Panc1 (cell line): ENCODE results near the gene OAT. TPM values are rescaled to one million over a fixed set of nuclear protein-coding genes. Genes with fewer than 3 reads are reported as not detected.

Experiments
- ATAC-seq: fragments of 200-7000 bp; cut with Tn5 transposase; 2 replicates; pipeline ENCODE4 v1.9.1; 2020; ENCODE audit warnings: mild to moderate bottlenecking, moderate library complexity
- BruUV-seq: library from RNA; stranded (reverse); fragments of 400-500 nt; replicated peaks from 2 replicates; lab custom pipeline; 2021; lab: Mats Ljungman, UMichigan
- CTCF ChIA-PET: fragments of 300-600 bp; sonication (Branson Sonifier 250); formaldehyde crosslinking; loops from one replicate; lab custom pipeline; 2022; ENCODE audit warnings: antibody characterized with exemption; lab: Charles Lee
- POLR2A ChIA-PET: fragments of 300-600 bp; sonication (Branson Sonifier 250); formaldehyde crosslinking; loops from one replicate; lab custom pipeline; 2022; ENCODE audit warnings: antibody characterized with exemption; lab: Charles Lee
- DNase-seq: peaks from one replicate; pipeline ENCODE4 v3.0.0-alpha.2; 2010; ENCODE audit warnings: low read depth, low spot score
- H3K27ac ChIP-seq: 2 replicates; pipeline ENCODE4 v1.5.1; 2011; ENCODE audit warnings: mild to moderate bottlenecking, low read length, inconsistent platforms
- H3K27me3 ChIP-seq: fragments of 200-500 bp; sonication (Bioruptor generic); 2 replicates; pipeline ENCODE4 v1.6.0; 2014; ENCODE audit warnings: low read length, inconsistent platforms; ENCODE audit not compliant: control insufficient read depth, insufficient read depth
- H3K36me3 ChIP-seq: fragments of 200-500 bp; sonication (Bioruptor generic); 2 replicates; pipeline ENCODE4 v1.5.1; 2014; ENCODE audit warnings: inconsistent platforms, mild to moderate bottlenecking, low read length, moderate library complexity; ENCODE audit not compliant: control insufficient read depth, insufficient read depth
- H3K4me1 ChIP-seq: 2 replicates; pipeline ENCODE4 v1.5.1; 2011; ENCODE audit warnings: inconsistent platforms, mild to moderate bottlenecking, low read length, moderate library complexity; ENCODE audit not compliant: control insufficient read depth, insufficient read depth
- H3K4me3 ChIP-seq, 2 experiments: 2 replicates each; pipeline ENCODE4 v1.5.1; 2011 to 2012; ENCODE audit warnings: low read depth in 2 of 2, low read length in 2 of 2, mild to moderate bottlenecking in 2 of 2, inconsistent platforms in 1 of 2, moderate library complexity in 1 of 2
- H3K9me3 ChIP-seq: fragments of 200-500 bp; sonication (Bioruptor generic); 2 replicates; pipeline ENCODE4 v1.5.1; 2014; ENCODE audit warnings: low read depth, mild to moderate bottlenecking, inconsistent platforms, low read length, moderate library complexity; ENCODE audit not compliant: control insufficient read depth, insufficient read depth
- POLR2AphosphoS5 ChIP-seq: IDR thresholded peaks from 2 replicates; pipeline ENCODE4 v1.6.1; 2012; ENCODE audit warnings: mild to moderate bottlenecking, low read depth, low read length, moderate library complexity
- SIN3A ChIP-seq: IDR thresholded peaks from 2 replicates; pipeline ENCODE4 v1.6.1; 2012; ENCODE audit warnings: low read depth, mild to moderate bottlenecking, low read length, moderate library complexity, borderline replicate concordance; ENCODE audit not compliant: insufficient read depth
- TCF7L2 ChIP-seq: IDR thresholded peaks from 2 replicates; pipeline ENCODE4 v1.6.1; 2011; ENCODE audit warnings: mild to moderate bottlenecking, low read depth, low read length, inconsistent platforms
- in situ Hi-C: cut with HindIII; loops from 2 replicates; pipeline ENCODE4 v1.10.0; 2016; ENCODE audit warnings: low sequenced_read_pairs, low pct_unique_long_range_greater_than_20kb
- intact Hi-C: fragments of 100-400 bp; cut with micrococcal nuclease; formaldehyde crosslinking; loops from one replicate; pipeline ENCODE4 v1.10.0; 2022; ENCODE audit not compliant: unreplicated experiment
- total RNA-seq: library from RNA; stranded (reverse); gene quantifications from one replicate; pipeline ENCODE4 v1.2.1, GENCODE V29; 2021; ENCODE audit not compliant: unreplicated experiment
- TF ChIP-seq, protein P1 (sequence below): fragments of 450-650 bp; IDR thresholded peaks from 2 replicates; pipeline ENCODE4 v1.5.1; 2017; ENCODE audit warnings: mild to moderate bottlenecking
- TF ChIP-seq, protein P2 (sequence below), 2 experiments: IDR thresholded peaks; 2 replicates each; pipeline ENCODE4 v1.6.1; 2011 to 2012; ENCODE audit warnings: low read depth in 2 of 2, control low read depth in 1 of 2, low read length in 1 of 2, mild to moderate bottlenecking in 1 of 2, moderate library complexity in 1 of 2; ENCODE audit not compliant: insufficient read depth in 1 of 2

OAT gene
- total RNA-seq, 1 experiment from 2014 or later = 166 TPM

DNA sequence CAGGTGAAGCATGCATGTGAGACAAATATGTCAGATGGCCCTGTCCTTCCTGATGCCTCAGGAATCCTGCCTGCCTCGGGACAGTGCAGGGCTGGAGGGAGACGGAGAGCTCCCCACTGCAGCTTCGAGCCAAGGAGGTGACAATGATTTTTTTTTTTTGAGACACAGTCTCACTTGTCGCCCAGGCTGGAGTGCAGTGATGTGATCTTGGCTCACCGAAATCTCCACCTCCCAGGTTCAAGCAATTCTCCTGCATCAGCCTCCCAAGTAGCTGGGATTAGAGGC, 68.8 kb downstream of the OAT start:
- BruUV-seq = no TSS peak
- no peak overlapping the region for H3K27ac ChIP-seq
- TF ChIP-seq, protein P1, sequence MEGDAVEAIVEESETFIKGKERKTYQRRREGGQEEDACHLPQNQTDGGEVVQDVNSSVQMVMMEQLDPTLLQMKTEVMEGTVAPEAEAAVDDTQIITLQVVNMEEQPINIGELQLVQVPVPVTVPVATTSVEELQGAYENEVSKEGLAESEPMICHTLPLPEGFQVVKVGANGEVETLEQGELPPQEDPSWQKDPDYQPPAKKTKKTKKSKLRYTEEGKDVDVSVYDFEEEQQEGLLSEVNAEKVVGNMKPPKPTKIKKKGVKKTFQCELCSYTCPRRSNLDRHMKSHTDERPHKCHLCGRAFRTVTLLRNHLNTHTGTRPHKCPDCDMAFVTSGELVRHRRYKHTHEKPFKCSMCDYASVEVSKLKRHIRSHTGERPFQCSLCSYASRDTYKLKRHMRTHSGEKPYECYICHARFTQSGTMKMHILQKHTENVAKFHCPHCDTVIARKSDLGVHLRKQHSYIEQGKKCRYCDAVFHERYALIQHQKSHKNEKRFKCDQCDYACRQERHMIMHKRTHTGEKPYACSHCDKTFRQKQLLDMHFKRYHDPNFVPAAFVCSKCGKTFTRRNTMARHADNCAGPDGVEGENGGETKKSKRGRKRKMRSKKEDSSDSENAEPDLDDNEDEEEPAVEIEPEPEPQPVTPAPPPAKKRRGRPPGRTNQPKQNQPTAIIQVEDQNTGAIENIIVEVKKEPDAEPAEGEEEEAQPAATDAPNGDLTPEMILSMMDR = no peak
- TF ChIP-seq POLR2AphosphoS5 = no peak
- TF ChIP-seq TCF7L2 = no peak
- TF ChIP-seq SIN3A = no peak
- TF ChIP-seq, protein P2, sequence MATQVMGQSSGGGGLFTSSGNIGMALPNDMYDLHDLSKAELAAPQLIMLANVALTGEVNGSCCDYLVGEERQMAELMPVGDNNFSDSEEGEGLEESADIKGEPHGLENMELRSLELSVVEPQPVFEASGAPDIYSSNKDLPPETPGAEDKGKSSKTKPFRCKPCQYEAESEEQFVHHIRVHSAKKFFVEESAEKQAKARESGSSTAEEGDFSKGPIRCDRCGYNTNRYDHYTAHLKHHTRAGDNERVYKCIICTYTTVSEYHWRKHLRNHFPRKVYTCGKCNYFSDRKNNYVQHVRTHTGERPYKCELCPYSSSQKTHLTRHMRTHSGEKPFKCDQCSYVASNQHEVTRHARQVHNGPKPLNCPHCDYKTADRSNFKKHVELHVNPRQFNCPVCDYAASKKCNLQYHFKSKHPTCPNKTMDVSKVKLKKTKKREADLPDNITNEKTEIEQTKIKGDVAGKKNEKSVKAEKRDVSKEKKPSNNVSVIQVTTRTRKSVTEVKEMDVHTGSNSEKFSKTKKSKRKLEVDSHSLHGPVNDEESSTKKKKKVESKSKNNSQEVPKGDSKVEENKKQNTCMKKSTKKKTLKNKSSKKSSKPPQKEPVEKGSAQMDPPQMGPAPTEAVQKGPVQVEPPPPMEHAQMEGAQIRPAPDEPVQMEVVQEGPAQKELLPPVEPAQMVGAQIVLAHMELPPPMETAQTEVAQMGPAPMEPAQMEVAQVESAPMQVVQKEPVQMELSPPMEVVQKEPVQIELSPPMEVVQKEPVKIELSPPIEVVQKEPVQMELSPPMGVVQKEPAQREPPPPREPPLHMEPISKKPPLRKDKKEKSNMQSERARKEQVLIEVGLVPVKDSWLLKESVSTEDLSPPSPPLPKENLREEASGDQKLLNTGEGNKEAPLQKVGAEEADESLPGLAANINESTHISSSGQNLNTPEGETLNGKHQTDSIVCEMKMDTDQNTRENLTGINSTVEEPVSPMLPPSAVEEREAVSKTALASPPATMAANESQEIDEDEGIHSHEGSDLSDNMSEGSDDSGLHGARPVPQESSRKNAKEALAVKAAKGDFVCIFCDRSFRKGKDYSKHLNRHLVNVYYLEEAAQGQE (IDR thresholded peaks at IDR 0.05; ENCODE audit: insufficient read depth in 1 of 2, low read depth in 2 of 2, low read length in 1 of 2) = no peak
- in situ Hi-C loops (no loop called here), intact Hi-C loops (no loop called here)
- H3K36me3 ChIP-seq = no peaks in the 10 kb centered on the region
- ChIA-PET POLR2A (interaction anchor here (0.7 kb wide), 1 partner anchor 309 kb away, joined by 5 read pairs; no protein-coding TSS in a partner anchor), CTCF (no interaction called here)
- DNase-seq = no peak
- no peaks in the 10 kb centered on the region for H3K27me3 ChIP-seq
- H3K4me1 ChIP-seq = peaks cover 7% of the 10 kb centered on the region
- no peak overlapping the region for H3K4me3 ChIP-seq
- H3K9me3 ChIP-seq = no peaks in the 10 kb centered on the region
- no peak for ATAC-seq

DNA sequence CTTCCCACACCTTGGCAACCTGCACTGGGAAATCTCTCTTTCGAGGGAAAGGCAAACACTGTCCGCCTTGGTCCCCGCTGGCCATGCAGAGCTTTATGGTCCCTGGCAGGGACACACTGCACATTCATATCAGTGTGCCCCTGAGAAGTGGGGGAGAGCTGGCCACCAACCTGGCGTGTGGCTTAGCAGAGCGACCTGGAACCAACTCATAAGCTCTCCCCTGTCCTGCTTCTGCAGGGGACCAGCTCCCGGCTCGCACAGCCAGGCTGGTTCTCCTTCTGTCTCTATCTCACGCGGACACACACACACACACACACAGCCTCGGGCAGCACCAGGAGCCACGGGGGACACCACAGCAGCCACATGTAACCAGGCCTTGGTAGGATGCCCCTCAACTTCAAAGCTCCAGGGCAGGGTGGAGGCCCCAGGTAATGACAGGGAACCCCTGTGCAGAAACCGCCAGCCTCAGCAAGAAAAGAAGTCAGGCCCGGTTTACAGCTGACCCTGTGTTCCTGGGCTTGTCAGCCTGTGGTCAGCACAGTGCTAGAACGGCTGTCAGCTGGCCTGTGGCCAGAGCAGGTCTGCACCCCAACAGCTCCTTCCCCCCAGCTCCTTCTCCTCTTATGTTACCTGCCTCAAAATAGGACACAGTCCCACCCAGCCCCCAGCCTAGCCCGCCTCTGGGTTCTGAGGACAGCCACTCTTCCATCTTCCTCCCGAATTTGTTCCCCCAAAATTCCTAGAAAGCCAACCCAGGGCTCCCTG, 69.3 kb downstream of the OAT start:
- TF ChIP-seq SIN3A (no peak), POLR2AphosphoS5 (no peak), TCF7L2 (no peak)
- TF ChIP-seq, protein P1 = no peak
- TF ChIP-seq, protein P2 (IDR thresholded peaks at IDR 0.05; ENCODE audit: insufficient read depth in 1 of 2, low read depth in 2 of 2, low read length in 1 of 2) = no peak
- POLR2A ChIA-PET = interaction anchor here (0.6 kb wide), 1 partner anchor 45 kb away, joined by 12 read pairs; no protein-coding TSS in a partner anchor
- Histone ChIP-seq H3K27me3 (no peaks in the 10 kb centered on the region), H3K27ac (no peak overlapping the region), H3K4me3 (no peak overlapping the region), H3K4me1 (0 out of 2 replicates have a peak, but pooled peaks cover 4% of the 10 kb centered on the region), H3K36me3 (no peaks in the 10 kb centered on the region), H3K9me3 (no peaks in the 10 kb centered on the region)
- DNase-seq (no peak), ATAC-seq (no peak)
- CTCF ChIA-PET = no interaction called here
- in situ Hi-C loops = no loop called here
- BruUV-seq = no TSS peak
- intact Hi-C loops = no loop called here
